ENCODE results near the gene PLPPR2.
A peak's percentile ranks its signal among the peaks of the same experiment; 100 is the strongest.
"Not testable (repeated sequence)": the region's sequence is repeated elsewhere in the genome, so short reads cannot be mapped to it uniquely, and the experiment has no call there.

The PLPPR2 gene, protein sequence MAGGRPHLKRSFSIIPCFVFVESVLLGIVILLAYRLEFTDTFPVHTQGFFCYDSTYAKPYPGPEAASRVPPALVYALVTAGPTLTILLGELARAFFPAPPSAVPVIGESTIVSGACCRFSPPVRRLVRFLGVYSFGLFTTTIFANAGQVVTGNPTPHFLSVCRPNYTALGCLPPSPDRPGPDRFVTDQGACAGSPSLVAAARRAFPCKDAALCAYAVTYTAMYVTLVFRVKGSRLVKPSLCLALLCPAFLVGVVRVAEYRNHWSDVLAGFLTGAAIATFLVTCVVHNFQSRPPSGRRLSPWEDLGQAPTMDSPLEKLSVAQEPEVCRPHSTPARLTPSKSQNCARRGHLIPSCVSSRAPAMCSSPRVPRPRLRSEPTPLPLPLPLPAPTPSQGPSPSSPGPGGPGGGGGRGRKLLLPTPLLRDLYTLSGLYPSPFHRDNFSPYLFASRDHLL

DNA sequence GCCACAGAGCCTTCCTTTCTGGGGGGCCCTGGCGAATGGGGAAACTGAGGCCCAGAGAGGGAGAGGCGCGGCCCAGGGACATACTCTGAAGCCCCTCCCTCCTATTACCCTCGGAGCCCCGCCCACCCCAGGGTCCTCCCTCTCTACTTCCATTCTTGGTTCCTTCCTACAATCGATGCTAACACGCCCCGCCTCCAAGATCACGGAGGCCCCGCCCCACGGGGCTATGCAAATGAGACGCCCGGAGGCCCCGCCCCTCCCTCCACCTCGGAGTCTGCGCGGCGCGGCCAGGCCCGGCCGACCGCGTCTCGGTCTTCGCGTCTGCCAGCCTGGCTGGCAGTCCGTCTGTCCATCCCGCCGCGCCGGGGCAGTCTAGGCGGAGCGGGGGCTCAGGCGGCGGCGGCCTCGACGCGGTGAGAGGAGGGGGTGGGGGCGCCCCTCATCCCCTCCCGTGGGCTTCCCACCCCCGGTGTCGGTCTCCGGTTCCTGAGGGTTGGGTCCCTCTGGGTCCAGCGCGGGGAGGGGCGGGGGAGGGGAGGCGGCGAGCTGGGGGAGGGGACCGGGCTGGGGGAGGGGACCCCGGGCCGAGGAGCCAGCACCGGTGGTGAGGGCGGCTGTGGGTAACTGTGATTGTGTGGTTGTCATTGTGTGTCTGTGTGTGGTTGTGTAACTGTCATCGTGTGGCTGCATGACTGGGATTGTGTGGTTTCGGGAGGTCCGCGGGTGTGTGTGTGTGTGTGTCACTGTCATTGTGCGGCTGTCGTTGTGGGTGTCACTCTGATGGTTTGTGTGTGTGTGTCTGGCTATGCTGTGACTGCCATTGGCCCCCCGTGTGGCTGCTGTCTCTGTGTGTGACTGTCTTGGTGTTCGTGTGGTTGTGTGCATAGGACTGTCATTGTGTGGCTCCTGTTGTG, at the start of gene PLPPR2:
Gene PLPPR2, plus strand, starts transcription at position 273 of the 914 bp plus-strand sequence. CDS start 2,242 bp downstream, outside the sequence.
- intact Hi-C loops (cut with DNase I), result no loop called here
- peak; percentile 79 to 99 (median 93) for DNase-seq

DNA sequence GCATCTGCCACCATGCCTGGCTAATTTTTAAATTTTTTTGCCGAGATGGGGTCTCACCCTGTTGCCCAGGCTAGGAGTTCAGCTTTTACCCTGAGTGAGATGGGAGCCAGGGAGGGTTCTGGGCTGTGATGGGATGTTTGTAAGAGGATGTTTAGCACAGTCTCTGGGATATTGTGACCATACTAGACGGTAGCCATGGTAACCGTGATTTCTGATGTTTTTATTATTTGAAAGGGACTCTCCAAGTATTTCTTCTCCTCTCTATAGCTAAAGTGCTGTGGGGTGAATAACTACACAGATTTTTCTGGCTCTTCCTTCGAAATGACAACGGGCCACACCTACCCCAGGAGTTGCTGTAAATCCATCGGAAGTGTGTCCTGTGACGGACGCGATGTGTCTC, 48.9 kb upstream of the PLPPR2 start:
- intact Hi-C loops (cut with DNase I), result no loop called here
- DNase-seq, result peak in 1 of 10 donors; percentile 31

DNA sequence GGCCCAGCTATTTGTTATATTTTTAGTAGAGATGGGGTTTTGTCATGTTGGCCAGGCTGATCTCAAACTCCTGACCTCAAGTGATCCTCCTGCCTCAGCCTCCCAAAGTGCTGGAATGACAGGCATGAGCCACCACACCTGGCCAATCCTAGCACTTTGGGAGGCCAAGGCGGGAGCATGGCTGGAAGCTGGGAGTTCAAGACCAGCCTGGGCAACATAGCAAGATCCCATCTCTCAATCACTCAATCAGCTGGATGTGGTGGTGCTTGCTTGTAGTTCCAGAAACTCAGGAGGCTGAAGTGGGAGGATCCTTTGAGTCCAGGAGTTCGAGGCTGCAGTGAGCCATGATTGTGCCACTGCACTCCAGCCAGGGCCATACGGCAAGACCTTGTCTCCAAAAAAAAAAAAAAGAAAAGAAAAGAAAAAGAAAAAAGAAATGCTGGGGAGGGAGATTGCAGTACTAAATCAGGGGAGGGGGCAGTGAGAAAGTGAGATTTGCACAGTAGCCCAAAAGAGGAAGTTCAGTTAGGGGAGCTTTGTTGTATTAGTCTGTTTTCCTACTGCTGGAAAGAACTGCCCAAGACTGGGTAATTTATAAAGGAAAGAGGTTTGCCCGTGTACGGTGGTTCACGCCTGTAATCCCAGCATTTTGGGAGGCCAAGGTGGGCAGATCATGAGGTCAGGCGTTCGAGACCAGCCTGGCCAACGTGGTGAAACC, 34.8 kb upstream of the PLPPR2 start:
- intact Hi-C loops (cut with DNase I), result not testable (repeated sequence)
- DNase-seq, result peak in 1 of 10 donors; percentile 34

DNA sequence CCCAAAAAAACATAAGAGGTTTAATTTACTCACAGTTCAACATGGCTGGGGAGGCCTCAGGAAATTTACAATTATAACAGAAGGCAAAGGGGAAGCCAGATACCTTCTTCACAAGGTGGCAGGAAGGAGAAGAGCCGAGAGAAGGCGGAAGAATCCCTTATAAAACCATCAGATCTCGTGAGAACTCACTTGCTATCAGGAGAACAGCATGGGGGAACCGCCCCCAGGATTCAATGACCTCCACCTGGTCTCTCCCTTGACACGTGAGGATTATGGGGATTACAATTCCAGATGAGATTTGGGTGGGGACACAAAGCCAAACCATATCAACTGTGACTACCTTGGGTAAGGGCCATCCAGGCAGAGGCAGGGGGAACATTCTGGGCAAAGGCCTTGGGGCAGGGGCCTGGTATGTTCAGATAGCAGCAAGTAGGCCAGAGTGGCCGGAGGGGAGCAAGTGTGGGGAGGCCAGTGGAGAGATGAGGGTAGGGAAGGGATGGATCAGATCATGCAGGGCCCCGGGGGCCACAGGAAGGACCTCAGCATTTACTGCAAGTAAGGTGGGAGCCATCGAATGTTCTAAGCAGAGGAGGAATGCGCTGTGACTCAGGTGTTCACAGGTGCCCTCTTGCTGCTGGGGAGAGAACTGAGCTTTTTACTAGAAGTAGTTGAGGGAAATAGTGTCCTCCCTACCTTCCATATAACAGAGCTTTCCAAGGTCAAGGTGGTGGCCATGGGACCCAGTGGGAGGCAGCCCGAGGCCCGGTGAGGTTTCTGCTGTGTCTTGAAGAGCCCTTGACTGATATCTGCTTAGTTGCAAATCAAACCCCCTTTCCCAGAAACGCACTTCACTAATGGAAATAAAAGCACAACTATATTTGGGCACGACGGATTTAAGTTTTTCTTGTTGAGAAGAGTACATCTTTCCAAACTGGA, 33.8 kb upstream of the PLPPR2 start:
- intact Hi-C loops (cut with DNase I), result no loop called here

DNA sequence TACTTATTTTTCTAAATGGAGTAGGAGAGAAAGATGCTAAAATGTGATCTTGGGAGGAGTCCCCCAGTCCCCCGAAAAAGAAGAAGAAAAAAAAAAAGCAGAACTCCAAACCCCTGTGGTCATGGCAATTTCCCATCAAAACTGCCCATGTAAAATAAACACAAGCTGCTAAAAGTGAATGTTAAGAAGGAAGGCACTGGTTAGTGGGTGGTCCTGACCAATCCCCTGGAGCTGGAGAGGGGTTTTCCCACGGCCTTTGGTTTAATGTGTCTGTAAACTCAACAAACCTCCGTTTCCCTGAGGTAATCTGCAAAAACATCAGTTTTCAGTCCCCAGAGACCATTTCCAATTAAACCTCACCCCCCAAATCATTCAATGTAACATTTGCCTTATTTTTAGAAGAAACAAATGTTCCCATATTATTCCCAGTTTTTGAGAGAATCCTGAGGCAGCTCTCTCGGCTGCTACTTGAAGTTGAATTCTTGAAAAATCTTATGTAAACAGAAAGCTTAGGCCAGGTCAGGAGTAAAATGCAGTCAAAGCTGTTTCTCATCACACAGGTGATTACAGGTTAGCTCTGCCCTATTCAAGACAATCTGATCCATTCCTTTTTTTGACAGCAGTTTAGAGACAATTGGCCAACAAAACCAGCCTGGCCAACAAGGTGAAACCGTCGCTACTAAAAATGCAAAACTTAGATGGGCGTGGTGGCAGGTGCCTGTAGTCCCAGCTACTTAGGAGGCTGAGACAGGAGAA, 32.8 kb upstream of the PLPPR2 start:
- DNase-seq, result peak in 1 of 10 donors; percentile 6
- intact Hi-C loops (cut with DNase I), result no loop called here

More for the DNA sequence above, 33.8 kb upstream of the PLPPR2 start:
- peak in 1 of 10 donors; percentile 72 for DNase-seq

DNA sequence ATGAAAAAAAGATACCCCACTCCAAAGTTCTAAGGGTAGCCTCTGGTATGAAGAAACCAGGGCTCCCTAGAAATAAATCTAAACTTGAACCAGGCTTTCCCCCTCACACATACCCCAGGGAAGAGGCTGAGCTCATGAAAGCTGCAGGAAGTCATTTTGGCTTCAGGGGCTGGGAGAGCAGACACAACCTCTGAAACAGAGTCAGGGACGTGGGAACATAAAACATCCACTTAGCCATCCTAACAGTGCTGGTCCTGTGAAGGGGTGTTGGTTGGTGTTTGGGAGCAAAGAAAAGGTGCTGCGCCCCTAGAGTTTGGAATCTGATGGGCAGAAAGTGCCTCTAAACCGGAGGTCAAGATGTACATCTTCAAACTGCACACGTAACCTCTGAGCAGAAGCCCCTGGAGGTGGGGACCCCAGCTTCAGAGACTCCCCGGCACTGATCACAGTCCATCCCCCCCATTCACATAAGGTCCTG, 31.6 kb upstream of the PLPPR2 start:
- intact Hi-C loops (cut with DNase I), result no loop called here
- DNase-seq, result peak in 1 of 10 donors; percentile 0

DNA sequence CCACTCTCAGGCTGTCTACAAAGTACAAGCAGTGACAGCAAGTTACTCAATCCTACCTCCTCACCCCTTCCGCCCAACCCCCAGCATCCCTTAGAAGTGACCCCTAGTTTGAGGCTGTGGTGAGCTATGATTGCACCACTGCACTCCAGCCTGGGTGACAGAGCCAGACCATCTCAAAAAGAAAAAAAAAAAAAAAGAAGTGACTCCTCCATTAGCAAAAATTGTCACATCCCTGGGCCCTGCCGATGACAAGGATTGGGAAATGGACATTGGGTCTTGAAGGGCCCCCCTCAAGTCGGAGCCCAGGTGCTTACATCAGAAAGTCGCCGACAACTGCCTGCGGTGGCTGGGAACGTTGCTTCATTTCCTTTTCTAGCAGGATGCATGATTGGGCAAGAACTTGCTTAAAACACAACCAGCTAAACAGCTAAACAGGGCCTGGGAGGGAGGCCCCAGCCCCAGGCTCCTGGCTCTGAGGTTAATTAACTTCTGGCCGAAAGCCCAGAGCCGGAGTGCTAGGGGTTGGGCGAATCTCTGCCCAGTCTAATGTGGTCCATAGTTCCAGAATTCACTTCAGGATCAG, 31.1 kb upstream of the PLPPR2 start:
- DNase-seq, result peak in 8 of 10 donors; percentile 41 to 91 (median 52)
- intact Hi-C loops (cut with DNase I), result no loop called here

DNA sequence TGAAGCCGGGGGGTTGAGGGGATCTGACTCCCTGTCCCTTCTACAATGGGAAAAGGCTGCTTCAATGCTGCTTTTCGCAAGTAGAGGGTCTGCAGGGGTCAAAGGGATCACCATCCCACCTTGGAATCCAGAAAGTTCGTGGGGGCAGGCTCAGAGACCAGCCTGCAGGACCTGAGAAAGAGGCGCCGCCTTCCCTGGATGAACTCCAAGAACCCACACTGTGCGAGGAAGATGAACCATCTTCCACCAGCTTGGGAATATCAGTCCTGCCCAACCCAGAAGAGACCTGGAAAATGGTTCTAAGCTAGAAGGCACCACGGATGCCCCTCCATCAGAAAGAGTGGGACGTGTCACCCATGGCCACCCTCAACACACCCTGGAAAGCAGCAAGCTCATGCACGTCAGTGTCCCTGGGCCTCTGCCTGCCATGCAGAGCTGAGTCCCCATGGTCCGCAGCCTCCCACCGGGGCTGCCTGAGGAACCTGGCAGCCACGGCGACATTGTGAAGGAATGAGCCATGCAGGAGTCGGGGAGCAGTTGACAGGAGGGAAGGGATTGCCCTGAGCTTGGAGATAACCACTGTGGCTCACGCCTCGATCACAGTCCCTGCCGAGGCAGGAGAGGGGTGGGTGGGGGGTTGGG, 30.4 kb upstream of the PLPPR2 start:
- peak in 1 of 10 donors; percentile 46 for DNase-seq
- intact Hi-C loops (cut with DNase I), result no loop called here

DNA sequence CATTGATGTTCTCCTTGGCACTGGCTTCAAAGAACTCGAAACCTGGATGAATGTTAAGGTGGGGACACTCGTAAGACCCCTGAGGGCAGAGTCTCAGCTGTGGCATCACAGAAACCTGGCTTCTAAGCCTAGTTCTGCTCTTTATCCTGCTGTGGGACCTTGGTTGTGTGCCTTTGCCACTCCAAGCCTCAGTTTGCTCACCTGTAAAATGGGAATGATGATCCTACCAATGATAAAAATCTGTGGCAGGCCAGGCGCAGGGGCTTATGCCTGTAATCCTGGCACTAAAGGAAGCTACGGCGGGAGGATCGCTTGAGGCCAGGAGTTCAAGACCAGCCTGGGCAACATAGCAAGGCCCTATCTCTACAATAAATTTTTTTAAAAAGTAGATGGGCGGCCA, 29.7 kb upstream of the PLPPR2 start:
- intact Hi-C loops (cut with DNase I), result no loop called here
- DNase-seq, result peak in 1 of 10 donors; percentile 16

DNA sequence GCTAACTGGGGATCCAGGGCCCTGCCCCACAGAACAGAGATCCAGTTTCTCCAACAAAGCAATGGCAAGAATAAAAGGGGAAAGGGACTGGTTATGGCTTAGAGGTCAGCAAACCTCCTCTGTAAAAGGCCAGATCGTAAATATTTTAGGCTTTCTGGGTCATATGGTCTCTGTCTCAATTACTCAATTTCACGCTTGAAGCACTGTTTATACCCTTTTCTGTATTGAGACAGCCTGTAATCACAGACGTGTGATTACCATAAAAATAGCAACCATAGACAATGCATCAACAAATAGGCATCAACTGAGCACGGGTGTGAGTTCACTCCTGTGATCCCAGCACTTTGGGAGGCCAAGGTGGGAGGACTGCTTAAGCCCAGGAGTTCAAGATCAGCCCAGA, 25.1 kb upstream of the PLPPR2 start:
- peak in 1 of 10 donors; percentile 36 for DNase-seq
- intact Hi-C loops (cut with DNase I), result no loop called here

DNA sequence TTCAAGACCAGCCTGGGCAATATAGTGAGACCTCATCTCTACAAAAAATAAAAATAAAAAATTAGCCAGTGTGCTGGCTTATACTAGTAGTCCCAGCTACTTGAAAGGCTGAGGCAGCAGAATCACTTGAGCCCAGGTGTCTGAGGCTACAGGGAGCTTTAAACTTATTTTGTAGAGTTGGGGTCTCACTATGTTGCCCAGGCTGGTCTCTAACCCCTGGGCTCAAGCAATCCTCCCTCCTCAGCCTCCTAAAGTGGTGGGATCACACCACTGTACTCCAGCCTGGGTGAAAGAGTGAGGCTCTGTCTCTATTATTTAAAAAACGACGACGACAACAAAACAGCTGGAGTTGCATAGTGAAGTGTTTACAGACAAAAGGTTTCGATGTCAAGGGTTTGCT, 23.7 kb upstream of the PLPPR2 start:
- intact Hi-C loops (cut with DNase I), result no loop called here
- no peak for DNase-seq

DNA sequence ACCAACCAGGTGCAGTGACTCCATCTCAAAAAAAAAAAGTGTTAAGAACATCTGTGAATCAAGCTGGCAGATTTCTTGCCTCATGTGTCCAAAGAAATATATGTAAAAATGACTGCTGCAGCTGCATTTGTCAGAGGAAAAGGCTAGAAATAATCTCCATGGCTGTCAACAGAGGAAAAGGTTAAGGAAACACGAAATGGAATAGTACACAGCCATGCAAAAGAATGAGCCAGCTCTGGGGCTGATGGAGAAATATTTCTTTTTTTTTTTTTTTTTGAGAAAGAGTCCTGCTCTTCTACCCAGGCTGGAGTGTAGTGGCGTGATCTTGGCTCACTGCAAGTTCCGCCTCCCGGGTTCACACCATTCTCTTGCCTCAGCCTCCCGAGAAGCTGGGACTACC, 22.4 kb upstream of the PLPPR2 start:
- intact Hi-C loops (cut with DNase I), result no loop called here
- peak in 1 of 10 donors; percentile 12 for DNase-seq

DNA sequence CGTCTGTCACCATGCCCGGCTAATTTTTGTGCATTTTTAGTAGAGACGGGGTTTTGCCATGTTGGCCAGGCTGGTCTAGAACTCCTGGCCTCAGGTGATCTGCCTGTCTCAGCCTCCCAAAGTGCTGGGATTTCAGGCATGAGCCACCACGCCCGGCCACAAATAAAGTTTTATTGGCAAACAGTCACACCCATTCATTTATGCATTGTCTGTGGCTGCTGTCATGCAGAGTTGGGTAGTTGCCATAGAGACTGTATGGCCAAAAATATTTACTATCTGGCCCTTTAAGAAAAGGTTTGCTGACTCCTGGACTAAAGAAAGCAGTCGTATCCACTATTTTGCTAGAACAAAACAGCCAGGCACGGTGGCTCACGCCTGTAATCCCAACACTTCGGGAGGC, 21.4 kb upstream of the PLPPR2 start:
- intact Hi-C loops (cut with DNase I), result not testable (repeated sequence)
- peak in 1 of 10 donors; percentile 35 for DNase-seq

DNA sequence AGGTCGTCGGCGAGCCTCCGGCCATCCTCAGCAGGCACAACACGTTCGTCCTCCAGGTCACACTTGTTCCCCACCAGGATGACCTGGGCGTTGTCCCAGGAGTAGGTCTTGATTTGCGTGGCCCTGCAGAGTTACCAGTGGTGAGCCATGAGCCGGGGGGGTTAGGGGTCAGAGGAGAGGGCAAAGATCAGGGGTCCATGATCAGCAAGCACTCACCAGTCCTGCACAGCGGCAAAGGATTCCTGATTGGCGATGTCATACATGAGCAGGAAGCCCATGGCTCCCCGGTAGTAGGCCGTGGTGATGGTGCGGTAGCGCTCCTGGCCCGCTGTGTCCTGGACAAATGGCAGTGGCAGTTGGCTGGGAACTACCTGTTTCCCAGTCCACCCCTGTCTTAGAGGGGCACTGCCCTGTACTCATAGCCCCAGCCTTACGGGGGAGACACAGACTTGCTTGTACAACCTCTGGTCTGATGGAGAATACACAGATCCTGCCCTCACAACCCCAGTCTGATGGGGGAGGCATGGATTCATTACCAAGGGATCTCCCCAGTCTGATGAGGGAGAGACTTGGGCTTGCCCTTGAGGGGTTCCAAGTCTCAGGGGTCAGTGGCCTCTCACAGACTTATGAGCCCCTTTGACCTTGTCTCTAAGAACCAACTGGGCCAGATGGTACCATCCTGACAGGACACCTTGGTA, 19.6 kb upstream of the PLPPR2 start:
- intact Hi-C loops (cut with DNase I), result no loop called here
- DNase-seq, result peak in 1 of 10 donors; percentile 59

DNA sequence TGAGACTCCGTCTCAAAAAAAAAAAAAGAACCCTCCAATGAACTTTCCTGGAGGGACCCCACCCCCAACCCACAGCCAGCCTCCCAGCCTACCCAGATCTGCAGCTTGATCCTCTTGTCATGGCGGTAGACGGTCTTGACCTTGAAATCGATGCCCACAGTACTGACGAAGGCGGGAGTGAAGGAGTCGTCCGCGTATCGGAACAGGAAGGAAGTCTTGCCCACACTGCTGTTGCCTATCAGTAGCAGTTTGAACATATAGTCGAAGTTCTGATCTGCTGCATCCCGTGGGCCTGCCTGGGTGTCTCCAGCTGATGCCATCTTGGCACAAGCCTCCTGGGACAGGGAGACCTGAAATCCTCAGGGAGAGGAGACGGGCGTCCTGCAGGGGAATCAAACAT, 18.2 kb upstream of the PLPPR2 start:
- DNase-seq, result peak in 1 of 10 donors; percentile 38
- intact Hi-C loops (cut with DNase I), result no loop called here

DNA sequence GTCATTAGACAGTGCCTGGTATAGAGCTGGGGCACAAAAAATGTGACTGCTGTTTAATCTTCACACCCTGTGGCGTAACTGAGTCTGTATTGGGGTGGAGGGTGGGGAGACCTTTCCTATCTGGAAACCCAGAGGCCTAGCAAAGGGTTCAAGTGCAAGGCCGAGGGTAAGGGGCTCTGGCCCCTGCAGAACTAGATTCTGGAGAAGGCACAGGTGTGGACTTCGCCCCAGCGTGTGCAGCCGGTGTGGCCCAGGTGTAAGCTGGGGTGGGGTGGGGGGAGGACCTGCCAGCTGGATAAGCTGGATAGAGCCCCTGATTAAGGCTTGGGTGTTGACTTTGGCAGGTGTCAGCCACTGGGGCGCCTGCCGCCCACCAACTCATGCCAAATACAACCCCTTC, 17.1 kb upstream of the PLPPR2 start:
- intact Hi-C loops (cut with DNase I), result no loop called here
- DNase-seq, result peak in 1 of 10 donors; percentile 55

Measured in posterior cingulate gyrus (tissue), 11 donors.